Hematopoietic multipotent progenitor cell treated with erythropoietin and hydrocortisone succinate and interleukin-3 and kit ligand, for 4 days (in vitro differentiated cells): ENCODE results near the gene KCTD16.

ENCODE experiments used
- DNase-seq: peaks from one replicate; pipeline ENCODE4 v3.0.0-alpha.2; 2015

The KCTD16 gene

GRCh38 chr5:144468571-144468970, 297.9 kb downstream of the KCTD16 start:
- no peak for DNase-seq

DNA sequence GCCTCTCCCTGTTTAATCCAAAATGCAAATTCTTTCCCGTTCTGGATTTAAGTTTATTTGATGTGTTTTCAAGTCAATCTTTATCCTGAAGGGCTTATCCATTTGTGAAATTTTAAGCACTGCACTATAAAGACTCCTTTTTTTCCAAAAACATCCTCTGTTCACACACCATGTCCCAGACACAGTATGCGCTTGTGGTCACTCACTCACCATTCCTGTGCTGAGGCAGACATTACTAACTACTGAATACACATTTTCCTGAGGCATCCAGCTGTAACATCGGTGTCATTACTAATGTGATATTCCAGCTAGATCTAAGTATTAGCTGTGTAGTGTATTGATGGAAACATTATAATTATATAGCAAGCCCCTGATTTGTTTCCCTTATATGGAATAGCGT, 298.4 kb downstream of the KCTD16 start:
- DNase-seq = no peak

- no peak for DNase-seq
These were observed 301.5 kb downstream of the KCTD16 start for GRCh38 chr5:144472221-144472620.

GRCh38 chr5:144473650-144474049, 303.0 kb downstream of the KCTD16 start:
- DNase-seq = no peak

DNA sequence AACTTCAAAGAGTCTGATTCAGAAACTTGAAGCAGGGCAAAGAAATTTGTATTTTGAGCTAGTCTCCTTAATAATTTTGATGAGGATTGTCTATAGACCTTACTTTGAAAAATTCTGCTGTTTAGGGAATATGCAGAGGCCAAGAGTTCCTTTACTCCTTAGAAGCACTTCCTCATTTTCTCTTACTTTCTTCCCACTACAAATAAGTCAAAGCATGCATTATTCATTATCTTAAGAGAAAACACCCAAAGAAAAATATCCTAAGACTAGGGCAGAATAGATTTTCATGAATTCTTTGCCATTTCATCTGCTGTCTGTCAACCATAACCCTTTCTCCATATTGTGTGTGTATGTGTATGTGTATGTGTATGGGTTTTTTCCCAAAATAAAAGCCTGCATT, 307.9 kb downstream of the KCTD16 start:
- no peak for DNase-seq

DNA sequence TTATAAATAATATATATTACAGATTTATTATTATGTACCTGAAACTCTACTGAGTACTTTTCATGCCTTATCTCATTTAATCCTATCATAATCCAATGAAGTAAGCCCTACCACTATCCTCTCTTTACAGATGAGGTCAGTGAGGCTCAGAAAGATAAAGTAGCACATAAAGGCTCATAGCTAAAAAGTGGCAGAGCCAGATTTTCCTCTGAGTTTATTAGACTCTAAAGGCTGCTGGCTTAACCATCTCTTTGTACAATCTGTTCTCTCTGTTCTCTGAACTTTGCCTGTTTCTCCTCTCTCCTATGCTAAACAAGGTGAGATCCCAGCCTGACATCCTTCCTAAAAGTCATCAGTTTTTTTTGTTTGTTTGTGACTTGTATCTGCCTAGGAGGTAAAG, 311.2 kb downstream of the KCTD16 start:
- no peak for DNase-seq

- no peak for DNase-seq
These were observed 313.6 kb downstream of the KCTD16 start for GRCh38 chr5:144484124-144484897.

DNA sequence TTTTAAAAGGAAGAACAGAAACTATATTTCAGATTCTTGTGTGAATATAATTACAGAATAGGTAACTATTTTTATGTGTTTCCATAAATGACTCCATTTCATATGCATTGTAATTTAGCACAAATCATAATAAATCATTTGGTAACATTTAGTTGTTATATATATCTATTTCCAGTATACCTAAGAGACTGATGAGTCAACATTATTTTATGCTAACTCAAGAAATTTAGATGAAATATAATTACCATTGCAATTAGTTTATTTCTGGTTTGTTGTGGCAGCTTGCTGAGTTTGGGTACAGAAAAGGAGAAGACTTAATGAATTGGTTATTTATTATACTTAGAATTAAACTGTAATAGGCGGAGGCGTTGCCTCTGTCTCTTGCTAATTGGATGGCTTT, 314.9 kb downstream of the KCTD16 start:
- no peak for DNase-seq

DNA sequence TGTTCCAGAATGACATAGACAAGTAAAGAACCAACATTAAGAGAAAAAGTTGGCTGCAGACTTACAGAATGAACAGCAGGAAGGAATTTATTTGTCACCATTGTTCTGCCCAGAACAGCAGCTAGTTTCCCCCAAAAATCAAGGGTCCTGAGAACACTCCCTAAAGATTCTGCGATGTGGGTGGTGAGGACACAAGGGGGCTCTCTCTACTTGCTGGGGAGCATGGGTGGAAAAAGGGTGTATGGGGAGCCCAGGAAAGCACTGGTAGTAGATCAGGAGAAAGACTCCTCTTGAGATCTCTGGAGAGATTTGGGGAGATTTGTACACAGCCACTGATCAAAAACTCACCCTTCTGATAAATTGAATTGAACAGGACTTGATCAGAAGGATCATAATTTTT, 316.5 kb downstream of the KCTD16 start:
- DNase-seq = no peak

DNA sequence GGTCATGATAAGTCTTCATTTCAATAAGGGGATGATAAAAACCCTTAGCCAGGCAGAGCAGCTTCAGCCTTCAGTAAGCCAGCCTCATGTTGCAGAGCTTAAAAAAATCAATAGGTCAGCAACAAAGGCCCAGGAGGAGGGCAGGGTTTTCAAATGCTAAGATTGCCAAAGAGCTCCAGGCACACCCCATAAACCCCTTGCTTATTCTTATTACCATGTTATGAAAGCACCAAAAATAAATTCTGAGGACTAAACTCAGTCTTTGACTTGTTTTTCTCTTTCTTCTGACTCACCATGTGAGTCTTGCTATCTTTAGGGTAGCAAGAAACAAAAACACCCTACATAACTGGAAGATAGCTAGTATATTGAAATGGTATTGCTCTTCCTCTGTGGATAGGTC, 317.1 kb downstream of the KCTD16 start:
- DNase-seq = no peak

GRCh38 chr5:144503123-144503522, 332.4 kb downstream of the KCTD16 start:
- no peak for DNase-seq

GRCh38 chr5:144504929-144505577, 334.4 kb downstream of the KCTD16 start:
- DNase-seq = peak; percentile 16

- no peak for DNase-seq
These were observed 340.3 kb downstream of the KCTD16 start for GRCh38 chr5:144510845-144511579.

- no peak for DNase-seq
These were observed 341.0 kb downstream of the KCTD16 start for GRCh38 chr5:144511580-144512072.

GRCh38 chr5:144522698-144523097, 352.0 kb downstream of the KCTD16 start:
- no peak for DNase-seq

DNA sequence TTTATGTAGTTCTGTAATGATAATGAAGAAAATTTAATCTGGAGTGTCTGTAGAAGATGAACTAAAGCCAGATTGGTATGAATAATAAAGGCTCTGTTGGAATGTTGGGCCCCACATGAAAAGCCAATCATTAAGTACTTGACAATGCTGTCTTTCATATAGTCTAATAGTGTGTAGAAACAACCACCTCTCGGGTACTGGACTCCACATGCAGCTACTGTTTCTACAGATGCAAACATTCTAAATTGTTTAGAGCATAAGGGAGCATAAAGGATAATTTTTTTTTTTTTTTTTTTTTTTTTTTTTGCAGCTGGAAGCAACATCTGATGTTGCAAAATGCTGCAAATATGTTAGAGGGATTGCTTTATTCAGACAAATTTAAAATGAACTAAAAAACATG, 354.3 kb downstream of the KCTD16 start:
- no peak for DNase-seq

DNA sequence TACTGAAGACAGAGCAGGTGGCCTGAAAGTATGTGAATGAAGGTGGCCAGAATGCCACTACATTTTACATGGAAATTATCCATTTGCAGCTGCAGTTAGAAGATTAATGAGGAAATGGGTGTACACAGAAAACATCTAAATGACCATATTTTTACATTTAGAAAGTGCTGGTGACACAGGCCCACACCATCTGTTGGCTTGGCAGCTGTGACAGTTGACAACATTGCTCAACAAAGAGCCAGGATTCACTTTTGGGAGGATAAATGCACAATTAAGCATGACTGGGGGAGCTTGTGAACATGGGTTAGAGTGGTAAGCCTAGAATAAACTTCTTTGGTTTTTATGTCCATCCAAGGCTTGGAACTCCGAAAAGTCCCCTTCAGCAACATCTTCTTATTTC, 360.5 kb downstream of the KCTD16 start:
- DNase-seq = no peak
